Kidney capillary endothelial cell (primary cell): ENCODE results near the gene ADCY5.

Experiments used
- DNase-seq: peaks from one replicate; pipeline ENCODE4 v3.0.0-alpha.2; 2018; ENCODE audit warnings: low spot score

The ADCY5 gene

DNA sequence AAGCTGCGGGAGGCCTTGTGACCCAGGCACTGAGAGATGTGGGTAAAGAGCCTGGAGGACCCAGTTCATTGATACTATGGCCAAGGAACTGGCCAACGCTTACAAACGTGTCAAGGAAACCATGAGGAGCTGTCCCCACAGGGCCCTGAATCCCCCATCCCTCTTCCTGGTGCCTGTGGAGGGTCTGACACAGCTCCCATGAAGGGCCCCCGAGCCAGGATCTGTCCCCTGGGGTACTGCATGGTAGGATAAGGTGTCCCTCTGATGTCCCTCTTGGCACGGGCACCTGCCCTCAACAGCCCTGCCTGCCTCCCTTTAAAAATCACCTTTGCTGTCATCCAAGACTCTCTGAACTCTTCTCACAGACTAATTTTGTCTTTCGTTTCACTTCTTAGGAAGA is 122.4 kb downstream of the ADCY5 start:
- DNase-seq = no peak

GRCh38 chr3:123325766-123326256 is 123.1 kb downstream of the ADCY5 start:
- DNase-seq = no peak

- DNase-seq = no peak
These were observed 123.8 kb downstream of the ADCY5 start for GRCh38 chr3:123324880-123325765.

DNA sequence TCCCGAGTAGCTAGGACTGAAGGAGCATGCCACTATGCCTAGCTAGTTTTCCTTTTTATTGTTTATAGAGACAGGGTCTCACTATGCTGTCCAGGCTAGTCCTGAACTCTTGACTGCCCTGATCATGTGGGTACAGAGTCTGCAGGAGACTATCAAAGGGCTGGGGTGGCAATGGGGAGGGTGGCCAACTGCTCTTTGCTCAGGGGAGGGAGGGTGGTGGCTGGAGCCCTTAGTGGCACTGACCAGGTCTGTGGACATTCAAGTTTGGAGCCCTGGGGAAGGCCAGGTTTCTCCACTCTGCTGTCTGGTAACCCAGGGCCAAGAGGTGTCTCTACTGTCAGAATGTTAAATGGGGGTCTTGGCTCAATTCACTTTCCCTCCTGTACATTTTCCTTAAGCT is 125.1 kb downstream of the ADCY5 start:
- no peak for DNase-seq

- no peak for DNase-seq
These were observed 126.0 kb downstream of the ADCY5 start for GRCh38 chr3:123322866-123323265.

DNA sequence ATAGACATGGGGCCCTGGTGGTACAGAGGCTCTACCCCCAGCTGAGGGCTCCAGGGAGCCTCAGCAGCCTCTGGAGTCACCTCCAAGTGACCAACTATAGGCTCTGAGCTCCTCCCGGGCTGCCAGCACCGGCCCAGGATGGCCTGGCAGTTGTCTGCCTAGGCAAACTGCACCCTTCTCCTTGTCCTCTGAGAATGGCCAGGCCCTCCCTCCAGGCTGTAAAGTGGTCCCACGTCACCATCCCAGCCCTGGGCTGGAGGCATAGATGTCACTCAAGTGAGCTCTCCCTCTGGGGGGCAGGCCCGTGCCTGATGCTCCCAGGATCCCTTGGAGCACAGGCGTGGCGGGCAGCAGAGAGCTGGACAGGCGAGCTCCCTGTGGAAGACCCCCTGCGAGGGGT is 127.1 kb downstream of the ADCY5 start:
- DNase-seq = no peak

DNA sequence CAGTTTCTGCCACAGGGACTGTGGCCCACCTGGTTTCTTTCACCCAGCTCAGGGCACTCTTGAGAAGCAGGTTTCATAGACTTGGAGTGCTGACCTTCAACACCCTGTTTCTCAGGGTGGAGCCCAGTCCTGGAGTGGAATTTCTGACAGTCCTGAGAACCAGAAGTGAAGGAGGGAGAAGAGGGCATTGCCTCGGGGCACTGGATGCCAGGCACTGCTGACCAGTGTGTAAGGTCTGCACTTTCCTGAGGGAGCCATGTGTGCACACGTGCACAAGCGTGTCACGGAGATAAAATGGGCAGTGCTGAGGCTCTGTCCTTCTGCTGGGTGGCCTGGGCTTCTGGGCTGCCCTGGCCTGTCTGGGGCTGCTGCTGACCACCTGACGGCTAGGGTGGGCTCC is 128.7 kb downstream of the ADCY5 start:
- DNase-seq = no peak

DNA sequence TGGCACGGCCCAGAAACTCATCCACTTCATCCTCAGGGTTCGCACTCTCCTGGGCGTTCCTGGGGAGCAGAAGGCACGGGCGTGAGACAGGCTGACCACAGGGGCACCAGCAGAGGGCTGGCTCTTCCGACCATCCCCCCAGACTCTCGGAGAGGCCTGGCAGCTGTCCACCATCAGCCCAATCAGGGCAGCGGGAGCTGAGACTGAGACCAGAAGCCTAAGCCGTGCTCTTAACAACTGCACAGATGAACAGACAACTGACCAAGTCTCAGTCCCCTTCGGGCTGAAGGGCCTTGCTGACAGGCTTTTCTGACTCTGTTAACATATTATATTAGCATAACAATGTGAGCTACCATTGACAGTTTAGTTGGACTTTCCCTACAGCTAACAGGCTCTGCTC is 129.1 kb downstream of the ADCY5 start:
- DNase-seq = no peak

DNA sequence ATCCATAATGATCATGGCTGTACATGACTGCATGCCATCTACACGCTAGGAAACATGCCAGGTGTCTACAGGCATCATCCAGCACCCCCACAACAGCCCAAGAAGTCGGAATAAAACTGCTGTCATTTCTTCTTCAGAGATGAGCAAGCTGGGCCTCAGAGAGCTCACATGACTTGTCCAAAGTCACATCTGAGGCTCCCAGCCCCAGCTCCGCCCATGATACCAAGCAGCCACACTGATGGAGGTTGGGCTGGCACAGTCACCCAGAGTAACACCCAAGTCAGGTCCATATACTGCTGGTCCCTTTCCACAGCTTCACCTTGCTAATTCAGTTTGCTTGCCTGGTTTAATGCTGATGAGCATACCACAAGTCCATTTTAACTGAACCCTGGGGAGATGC is 130.5 kb downstream of the ADCY5 start:
- DNase-seq = no peak

GRCh38 chr3:123317716-123318115 is 131.2 kb downstream of the ADCY5 start:
- DNase-seq = no peak

DNA sequence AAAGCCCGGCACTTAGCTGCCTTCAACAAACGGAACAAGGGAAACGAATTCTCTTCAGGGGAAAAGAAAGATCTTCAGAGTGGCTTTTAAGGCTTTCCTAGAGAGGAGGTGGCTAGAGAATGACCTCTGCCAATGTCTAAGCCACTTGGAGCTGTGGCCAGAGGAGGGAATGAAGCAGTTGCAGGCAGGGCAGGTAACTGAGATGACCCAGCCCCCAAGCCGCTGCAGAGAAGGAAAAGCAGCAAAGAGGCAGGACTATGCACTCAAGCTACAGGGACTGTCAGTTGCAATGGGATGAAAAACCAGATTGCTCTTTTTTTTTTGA is 133.7 kb downstream of the ADCY5 start:
- DNase-seq = no peak

GRCh38 chr3:123314359-123315270 is 134.3 kb downstream of the ADCY5 start:
- DNase-seq = no peak

DNA sequence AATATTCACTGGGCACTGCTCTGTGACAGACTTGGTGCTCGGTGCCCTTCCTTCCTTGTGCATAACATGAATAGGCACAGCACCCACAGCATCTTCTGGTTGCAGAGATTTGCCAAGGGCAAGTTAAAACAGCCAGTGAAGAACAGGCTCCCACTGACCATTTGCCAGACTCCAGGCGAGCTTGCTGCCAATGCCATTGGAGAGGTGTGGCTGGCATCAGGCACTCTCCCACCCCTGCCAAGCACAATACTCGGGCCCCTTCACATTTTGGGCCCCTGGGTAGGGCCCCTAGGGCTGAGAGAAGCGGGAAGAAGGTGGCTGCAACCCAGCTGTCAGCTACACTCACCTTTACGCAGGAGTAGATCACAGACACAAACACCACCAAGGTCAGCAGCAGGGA is 135.0 kb downstream of the ADCY5 start:
- DNase-seq = no peak

DNA sequence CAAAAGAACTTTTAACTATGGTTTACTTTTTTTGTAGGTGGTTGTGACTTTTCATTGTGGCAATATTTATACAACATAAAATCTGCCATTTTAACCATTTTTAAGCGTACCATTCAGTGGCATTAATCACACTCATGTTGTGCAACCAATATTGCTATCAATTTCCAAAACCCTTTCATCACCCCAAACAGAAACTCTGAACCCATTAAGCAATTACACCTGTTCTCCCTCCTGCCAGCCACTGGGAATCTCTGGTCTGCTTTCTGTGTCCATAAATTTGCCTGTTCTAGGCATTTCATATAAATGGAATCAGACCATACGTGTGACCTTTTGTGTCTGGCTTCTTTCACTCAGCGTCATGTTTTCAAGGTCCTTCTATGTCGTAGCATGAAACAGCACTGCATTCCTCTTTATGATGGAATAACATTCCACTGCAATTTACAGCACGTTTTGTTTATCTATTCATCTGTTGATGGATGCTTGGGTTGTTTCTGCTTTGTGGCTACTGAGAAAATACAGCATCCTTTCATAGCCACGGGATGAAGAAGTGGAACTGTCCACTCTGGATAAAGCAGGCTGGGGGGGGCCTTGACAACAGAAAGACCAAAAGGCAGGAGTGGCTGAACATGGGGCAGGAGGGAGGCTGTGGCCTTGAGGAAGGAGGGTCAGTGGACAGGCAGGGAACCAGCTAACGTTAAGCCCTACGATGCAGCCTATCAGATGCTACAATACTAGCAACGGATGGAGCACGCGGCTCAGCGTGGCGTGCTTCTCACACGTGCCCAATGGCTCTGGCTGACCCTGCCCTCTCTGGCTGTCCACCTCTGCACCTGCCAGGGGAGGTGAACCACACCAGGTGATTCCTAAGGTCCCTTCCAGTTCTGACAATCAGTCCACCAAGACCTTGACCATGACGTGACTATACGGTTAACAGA is 136.3 kb downstream of the ADCY5 start:
- no peak for DNase-seq

DNA sequence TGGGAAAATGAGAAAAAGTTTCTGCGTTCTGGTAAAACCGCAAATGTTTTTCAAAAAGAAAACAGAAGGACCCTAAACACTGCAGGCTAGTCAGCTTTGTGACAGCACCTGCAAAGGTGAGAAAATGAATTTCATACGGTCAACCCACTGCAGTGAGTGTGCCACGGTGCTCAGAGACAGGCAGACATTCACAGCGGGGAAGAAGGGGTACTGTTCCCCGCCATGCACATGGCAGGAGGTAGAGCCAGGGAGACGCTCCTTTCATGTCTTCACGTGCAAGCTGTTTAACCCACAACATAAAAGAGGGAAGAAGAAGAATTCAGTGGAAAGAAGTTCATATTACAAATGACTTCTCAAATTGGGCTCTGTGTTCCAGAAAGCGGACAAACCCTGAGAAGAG is 137.7 kb downstream of the ADCY5 start:
- no peak for DNase-seq

DNA sequence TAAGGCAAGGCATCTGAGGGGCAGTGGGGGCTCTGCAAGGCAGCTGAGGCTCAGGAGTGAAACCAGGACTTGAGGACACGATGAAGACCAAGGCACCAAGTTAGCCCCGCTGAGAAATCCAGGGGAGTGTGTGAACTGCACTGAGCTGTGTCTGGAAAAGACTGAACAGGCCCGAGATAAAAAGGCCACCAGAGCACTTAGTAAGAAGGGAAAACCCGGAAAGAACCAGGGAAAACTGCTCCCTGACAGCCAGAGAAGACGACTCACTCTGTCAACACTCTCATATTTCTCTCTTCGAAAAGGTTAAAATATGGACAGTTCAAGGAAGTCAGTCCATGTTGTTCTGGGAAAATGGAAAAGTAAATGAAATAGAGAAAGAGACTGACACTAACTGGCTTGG is 138.1 kb downstream of the ADCY5 start:
- DNase-seq = no peak

DNA sequence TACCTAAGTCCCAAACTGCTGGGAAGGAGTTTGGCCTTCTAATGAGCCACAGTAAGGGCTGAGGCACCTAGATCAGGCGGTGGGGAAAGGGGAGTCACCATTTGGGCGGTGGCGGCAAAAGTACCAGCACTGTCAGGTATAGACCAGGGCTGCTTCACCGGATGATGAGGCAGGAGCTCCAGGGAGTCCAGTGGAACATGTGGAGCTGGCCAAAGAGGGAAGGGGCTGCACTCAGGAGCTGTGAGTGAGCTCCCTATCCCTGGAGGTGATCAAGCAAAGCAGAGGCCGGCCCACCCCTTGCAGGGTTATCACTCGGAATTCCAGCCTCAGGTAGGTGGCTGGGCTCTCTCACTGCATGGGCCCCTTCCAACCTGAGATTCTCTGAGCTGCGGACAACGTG is 138.7 kb downstream of the ADCY5 start:
- DNase-seq = no peak

DNA sequence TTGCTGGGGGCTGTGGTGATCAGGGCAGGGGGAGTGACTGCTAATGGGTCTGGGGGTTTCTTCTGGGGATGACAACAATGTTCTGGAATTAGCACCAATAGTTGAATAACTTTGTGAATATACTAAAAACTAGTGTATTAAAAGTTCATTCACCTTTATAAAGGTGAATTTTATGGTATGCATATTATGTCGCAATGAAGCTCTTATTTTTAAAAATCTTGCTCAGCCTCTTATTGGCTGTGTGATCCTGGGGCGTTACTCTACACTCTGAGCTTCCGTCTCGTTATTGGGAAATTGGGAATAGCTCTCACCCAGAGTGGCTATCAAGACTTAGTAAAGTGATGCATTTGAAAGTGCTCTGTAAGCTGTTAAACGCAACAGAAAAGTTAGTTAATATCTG is 141.8 kb downstream of the ADCY5 start:
- DNase-seq = no peak

DNA sequence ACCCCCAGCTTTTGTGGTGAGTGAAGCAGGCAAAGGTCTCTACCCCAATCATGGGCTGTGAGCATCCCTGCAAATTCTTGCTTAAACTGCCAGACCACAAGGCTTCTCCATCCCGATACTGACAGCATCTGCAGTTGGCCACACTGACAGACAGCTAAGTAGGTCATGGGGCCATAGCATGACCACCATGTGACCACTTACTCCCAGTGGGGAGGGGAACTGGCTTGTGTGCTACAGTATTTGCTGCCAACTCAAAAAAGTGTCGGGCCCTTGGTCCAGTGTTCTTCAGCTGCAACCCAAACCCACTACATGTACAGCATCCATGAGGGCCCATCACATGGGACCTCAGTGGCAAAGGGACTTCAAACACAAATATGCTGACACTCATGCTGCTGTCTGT is 143.7 kb downstream of the ADCY5 start:
- DNase-seq = no peak

- DNase-seq = no peak
These were observed 144.8 kb downstream of the ADCY5 start for GRCh38 chr3:123303976-123304560.

- DNase-seq = no peak
These were observed 145.9 kb downstream of the ADCY5 start for GRCh38 chr3:123302961-123303360.
